Panc1 (cell line): ENCODE results near the gene WDR86. TPM values are rescaled to one million over a fixed set of nuclear protein-coding genes. Genes with fewer than 3 reads are reported as not detected.

Source experiments
- ATAC-seq: fragments of 200-7000 bp; cut with Tn5 transposase; 2 replicates; pipeline ENCODE4 v1.9.1; 2020; ENCODE audit warnings: mild to moderate bottlenecking, moderate library complexity
- BruUV-seq: library from RNA; stranded (reverse); fragments of 400-500 nt; replicated peaks from 2 replicates; lab custom pipeline; 2021; lab: Mats Ljungman, UMichigan
- CTCF ChIA-PET: fragments of 300-600 bp; sonication (Branson Sonifier 250); formaldehyde crosslinking; loops from one replicate; lab custom pipeline; 2022; ENCODE audit warnings: antibody characterized with exemption; lab: Charles Lee
- POLR2A ChIA-PET: fragments of 300-600 bp; sonication (Branson Sonifier 250); formaldehyde crosslinking; loops from one replicate; lab custom pipeline; 2022; ENCODE audit warnings: antibody characterized with exemption; lab: Charles Lee
- DNase-seq: peaks from one replicate; pipeline ENCODE4 v3.0.0-alpha.2; 2010; ENCODE audit warnings: low read depth, low spot score
- H3K27ac ChIP-seq: 2 replicates; pipeline ENCODE4 v1.5.1; 2011; ENCODE audit warnings: mild to moderate bottlenecking, low read length, inconsistent platforms
- H3K27me3 ChIP-seq: fragments of 200-500 bp; sonication (Bioruptor generic); 2 replicates; pipeline ENCODE4 v1.6.0; 2014; ENCODE audit warnings: low read length, inconsistent platforms; ENCODE audit not compliant: control insufficient read depth, insufficient read depth
- H3K36me3 ChIP-seq: fragments of 200-500 bp; sonication (Bioruptor generic); 2 replicates; pipeline ENCODE4 v1.5.1; 2014; ENCODE audit warnings: inconsistent platforms, mild to moderate bottlenecking, low read length, moderate library complexity; ENCODE audit not compliant: control insufficient read depth, insufficient read depth
- H3K4me1 ChIP-seq: 2 replicates; pipeline ENCODE4 v1.5.1; 2011; ENCODE audit warnings: inconsistent platforms, mild to moderate bottlenecking, low read length, moderate library complexity; ENCODE audit not compliant: control insufficient read depth, insufficient read depth
- H3K4me3 ChIP-seq, 2 experiments: 2 replicates each; pipeline ENCODE4 v1.5.1; 2011 to 2012; ENCODE audit warnings: low read depth in 2 of 2, low read length in 2 of 2, mild to moderate bottlenecking in 2 of 2, inconsistent platforms in 1 of 2, moderate library complexity in 1 of 2
- H3K9me3 ChIP-seq: fragments of 200-500 bp; sonication (Bioruptor generic); 2 replicates; pipeline ENCODE4 v1.5.1; 2014; ENCODE audit warnings: low read depth, mild to moderate bottlenecking, inconsistent platforms, low read length, moderate library complexity; ENCODE audit not compliant: control insufficient read depth, insufficient read depth
- CTCF ChIP-seq: fragments of 450-650 bp; IDR thresholded peaks from 2 replicates; pipeline ENCODE4 v1.5.1; 2017; ENCODE audit warnings: mild to moderate bottlenecking
- POLR2AphosphoS5 ChIP-seq: IDR thresholded peaks from 2 replicates; pipeline ENCODE4 v1.6.1; 2012; ENCODE audit warnings: mild to moderate bottlenecking, low read depth, low read length, moderate library complexity
- REST ChIP-seq, 2 experiments: IDR thresholded peaks; 2 replicates each; pipeline ENCODE4 v1.6.1; 2011 to 2012; ENCODE audit warnings: low read depth in 2 of 2, control low read depth in 1 of 2, low read length in 1 of 2, mild to moderate bottlenecking in 1 of 2, moderate library complexity in 1 of 2; ENCODE audit not compliant: insufficient read depth in 1 of 2
- SIN3A ChIP-seq: IDR thresholded peaks from 2 replicates; pipeline ENCODE4 v1.6.1; 2012; ENCODE audit warnings: low read depth, mild to moderate bottlenecking, low read length, moderate library complexity, borderline replicate concordance; ENCODE audit not compliant: insufficient read depth
- TCF7L2 ChIP-seq: IDR thresholded peaks from 2 replicates; pipeline ENCODE4 v1.6.1; 2011; ENCODE audit warnings: mild to moderate bottlenecking, low read depth, low read length, inconsistent platforms
- in situ Hi-C: cut with HindIII; loops from 2 replicates; pipeline ENCODE4 v1.10.0; 2016; ENCODE audit warnings: low sequenced_read_pairs, low pct_unique_long_range_greater_than_20kb
- intact Hi-C: fragments of 100-400 bp; cut with micrococcal nuclease; formaldehyde crosslinking; loops from one replicate; pipeline ENCODE4 v1.10.0; 2022; ENCODE audit not compliant: unreplicated experiment
- total RNA-seq: library from RNA; stranded (reverse); gene quantifications from one replicate; pipeline ENCODE4 v1.2.1, GENCODE V29; 2021; ENCODE audit not compliant: unreplicated experiment

The WDR86 gene
- total RNA-seq, 1 experiment from 2014 or later: 0.72 TPM

- no peaks in the 10 kb centered on the region for H3K9me3 ChIP-seq
- intact Hi-C loops (no loop called here), in situ Hi-C loops (no loop called here)
- peak overlapping the region; percentile 37 to 51 for H3K4me3 ChIP-seq
- no peaks in the 10 kb centered on the region for H3K27me3 ChIP-seq
- no peaks in the 10 kb centered on the region; the same call in none of the 2 replicates for H3K4me1 ChIP-seq
- H3K36me3 ChIP-seq: no peaks in the 10 kb centered on the region
- no peak overlapping the region for H3K27ac ChIP-seq
- DNase-seq: no peak
- POLR2A ChIA-PET: no interaction called here
- BruUV-seq: no TSS peak
- CTCF ChIA-PET: no interaction called here
- no peak for TF ChIP-seq CTCF
- TF ChIP-seq SIN3A: no peak
- no peak for TF ChIP-seq TCF7L2
- no peak for TF ChIP-seq REST (IDR thresholded peaks at IDR 0.05; ENCODE audit: insufficient read depth in 1 of 2, low read depth in 2 of 2, low read length in 1 of 2)
- no peak for TF ChIP-seq POLR2AphosphoS5
- ATAC-seq: peak; percentile 39
Observed at GRCh38 chr7:151410405-151411390, 860 bp upstream of the WDR86 start.

GRCh38 chr7:151408839-151409666 lies 785 bp downstream of the WDR86 start:
- no peaks in the 10 kb centered on the region for H3K36me3 ChIP-seq
- TF ChIP-seq SIN3A (no peak), TCF7L2 (no peak), CTCF (no peak), POLR2AphosphoS5 (no peak), REST (IDR thresholded peaks at IDR 0.05; ENCODE audit: insufficient read depth in 1 of 2, low read depth in 2 of 2, low read length in 1 of 2) (no peak)
- ATAC-seq: peak; percentile 54
- no peak for DNase-seq
- H3K4me1 ChIP-seq: peaks cover 4% of the 10 kb centered on the region
- H3K9me3 ChIP-seq: no peaks in the 10 kb centered on the region
- H3K27ac ChIP-seq: peak overlapping the region; percentile 57; the same call in 1 of the 2 replicates
- CTCF ChIA-PET: no interaction called here
- POLR2A ChIA-PET: no interaction called here
- H3K4me3 ChIP-seq: peak overlapping the region in 1 of 2 experiments; percentile 37; a peak in 2 of 4 replicates
- in situ Hi-C loops: no loop called here
- no TSS peak for BruUV-seq
- no peaks in the 10 kb centered on the region for H3K27me3 ChIP-seq
- intact Hi-C loops: no loop called here
